K562 (cell line): Measurements from ENCODE around the gene LCE1E. TPM values are rescaled to one million over a fixed set of nuclear protein-coding genes. Genes with fewer than 3 reads are reported as not detected.

Experiments used
- ATAC-seq: fragments of 200-7000 bp; cut with Tn5 transposase; 3 replicates; pipeline ENCODE4 v1.9.1; 2020; ENCODE audit warnings: moderate library complexity
- BruUV-seq: library from RNA; stranded (reverse); fragments of 400-500 nt; replicated peaks from 2 replicates; lab custom pipeline; 2021; lab: Mats Ljungman, UMichigan
- CTCF ChIA-PET: fragments of 300-600 bp; formaldehyde crosslinking; extraction: SDS; loops from one replicate; lab custom pipeline; 2021; ENCODE audit warnings: low intra/inter-chr PET ratio; lab: Yijun Ruan, JAX
- POLR2A ChIA-PET: fragments of 300-600, 350-650 bp; sonication (Branson Sonifier 250); formaldehyde crosslinking; extraction: SDS; loops from one replicate; lab custom pipeline; 2021; ENCODE audit warnings: antibody characterized with exemption, inconsistent platforms; lab: Yijun Ruan, JAX
- DNase-seq, 4 experiments: peaks; one replicate each; pipeline versions ENCODE4 v3.0.0 to v3.0.0-alpha.2; 2011 to 2018; ENCODE audit warnings: low spot score in 3 of 4, mixed read lengths in 3 of 4; ENCODE audit errors: extremely low read depth in 1 of 4
- FAIRE-seq: peaks from 2 replicates; lab custom pipeline; 2011; peaks lifted over from hg19 to GRCh38; lab: Jason Lieb, UNC
- H2AFZ ChIP-seq: 2 replicates; pipeline ENCODE4 v1.6.0; 2011; ENCODE audit warnings: low read depth, low read length, control low read depth, inconsistent platforms
- H3K27ac ChIP-seq: fragments of 200-600 bp; 3 replicates; pipeline ENCODE4 v1.8.0; 2011; ENCODE audit warnings: low read depth, mild to moderate bottlenecking, control low read depth, inconsistent platforms, low read length, moderate library complexity, mixed read lengths; ENCODE audit errors: extremely low read depth
- H3K27me3 ChIP-seq, 2 experiments: fragments of 300-600 bp in 1 of 2; 2 replicates in 1 of 2; 3 replicates in 1 of 2; pipeline versions ENCODE4 v1.6.0 to v1.8.0; 2011; ENCODE audit warnings: inconsistent platforms in 2 of 2, low read length in 2 of 2, mild to moderate bottlenecking in 1 of 2, mixed read lengths in 1 of 2, moderate library complexity in 1 of 2; ENCODE audit not compliant: control insufficient read depth in 2 of 2, insufficient read depth in 2 of 2
- H3K36me3 ChIP-seq: fragments of 300-600 bp; 3 replicates; pipeline ENCODE4 v1.8.0; 2011; ENCODE audit warnings: mild to moderate bottlenecking, low read length, inconsistent platforms; ENCODE audit not compliant: control insufficient read depth, insufficient read depth
- H3K4me1 ChIP-seq, 2 experiments: fragments of 200-600 bp in 1 of 2; replicated peaks in 1 of 2; 2 replicates in 1 of 2; 3 replicates in 1 of 2; pipeline versions ENCODE4 v1.5.1 to v1.8.0; 2011; ENCODE audit warnings: inconsistent platforms in 2 of 2, low read length in 2 of 2, mild to moderate bottlenecking in 1 of 2, mixed read lengths in 1 of 2, moderate library complexity in 1 of 2; ENCODE audit not compliant: control insufficient read depth in 2 of 2, insufficient read depth in 2 of 2
- H3K4me2 ChIP-seq: 2 replicates; pipeline ENCODE4 v1.6.1; 2011; ENCODE audit warnings: low read length, control low read depth, inconsistent platforms, mixed read lengths; ENCODE audit not compliant: insufficient read depth
- H3K4me3 ChIP-seq: fragments of 200-600 bp; sonication (generic), shearing (Covaris generic); 2 replicates; pipeline ENCODE4 v1.5.1; 2016; ENCODE audit warnings: control low read depth, inconsistent platforms
- H3K79me2 ChIP-seq: fragments of 200-600 bp; 3 replicates; pipeline ENCODE4 v1.8.0; 2011; ENCODE audit warnings: low read length, inconsistent platforms; ENCODE audit not compliant: control insufficient read depth, insufficient read depth
- H3K9ac ChIP-seq, 2 experiments: 2 replicates each; pipeline versions ENCODE4 v1.6.0 to v1.6.1; 2011; ENCODE audit warnings: low read depth in 2 of 2, low read length in 2 of 2, control low read depth in 1 of 2, inconsistent platforms in 1 of 2, mild to moderate bottlenecking in 1 of 2, mixed read lengths in 1 of 2; ENCODE audit not compliant: insufficient read depth in 1 of 2
- H3K9me1 ChIP-seq: one replicate; pipeline ENCODE4 v1.6.0; 2011; ENCODE audit warnings: inconsistent platforms, mild to moderate bottlenecking, low read length, moderate library complexity; ENCODE audit not compliant: control insufficient read depth, insufficient read depth
- H3K9me3 ChIP-seq: replicated peaks from 2 replicates; pipeline ENCODE4 v1.5.1; 2011; ENCODE audit warnings: low read depth, low read length, inconsistent platforms; ENCODE audit not compliant: control insufficient read depth, insufficient read depth
- H4K20me1 ChIP-seq: replicated peaks from 2 replicates; pipeline ENCODE4 v1.6.1; 2011; ENCODE audit warnings: low read length, inconsistent platforms, mixed read lengths; ENCODE audit not compliant: control insufficient read depth, insufficient read depth
- ATF1 ChIP-seq, 2 experiments: fragments of 450-650 bp in 1 of 2; IDR thresholded peaks; 2 replicates each; pipeline ENCODE4 v1.6.1; 2016; ENCODE audit warnings: missing compliant biosample characterization in 1 of 2, missing genetic modification characterization in 1 of 2
- CEBPG ChIP-seq, 3 experiments: fragments of 200-800 bp in 1 of 3; sonication (Bioruptor generic) in 1 of 3; sonication (generic) in 1 of 3; formaldehyde crosslinking in 1 of 3; IDR thresholded peaks in 2 of 3; conservative IDR thresholded peaks in 1 of 3; 2 replicates each; pipeline versions ENCODE4 v1.6.1 to v1.8.0; 2016 to 2022; ENCODE audit warnings: missing compliant biosample characterization in 2 of 3, missing genetic modification characterization in 2 of 3, mild to moderate bottlenecking in 1 of 3, missing genetic modification reagents in 1 of 3
- GATAD2B ChIP-seq: fragments of 450-650 bp; IDR thresholded peaks from 2 replicates; pipeline ENCODE4 v1.6.1; 2017; ENCODE audit warnings: mild to moderate bottlenecking, borderline replicate concordance
- GTF2F1 ChIP-seq: IDR thresholded peaks from 2 replicates; pipeline ENCODE4 v1.6.1; 2011; ENCODE audit warnings: low read depth, low read length, improper control_type of control experiment
- HNRNPUL1 ChIP-seq: fragments of 200-400 bp; formaldehyde crosslinking; IDR thresholded peaks from 2 replicates; pipeline ENCODE4 v1.6.1; 2017; ENCODE audit warnings: low read length
- POLR2G ChIP-seq: fragments of 200-400 bp; formaldehyde crosslinking; IDR thresholded peaks from 2 replicates; pipeline ENCODE4 v1.6.1; 2017; ENCODE audit warnings: low read depth, mild to moderate bottlenecking, antibody characterized with exemption, low read length, moderate library complexity
- RAD21 ChIP-seq, 2 experiments: fragments of 250-450 bp in 1 of 2; fragments of 450-650 bp in 1 of 2; sonication (Bioruptor Pico) in 1 of 2; formaldehyde crosslinking in 1 of 2; IDR thresholded peaks in 1 of 2; conservative IDR thresholded peaks in 1 of 2; 2 replicates each; pipeline versions ENCODE4 v1.4.0 to v1.8.0; 2020 to 2022; ENCODE audit warnings: mild to moderate bottlenecking in 2 of 2, moderate library complexity in 1 of 2
- SRSF7 ChIP-seq: fragments of 200-400 bp; formaldehyde crosslinking; optimal IDR thresholded peaks from 2 replicates; pipeline ENCODE3; 2017; ENCODE audit warnings: mild to moderate bottlenecking, low read depth, low read length
- ZEB2 ChIP-seq: fragments of 450-650 bp; IDR thresholded peaks from 2 replicates; pipeline ENCODE4 v1.6.1; 2016
- ZNF134 ChIP-seq: fragments of 250-450 bp; sonication (Bioruptor Pico); conservative IDR thresholded peaks from 2 replicates; pipeline ENCODE4 v1.4.0; 2020
- ZNF316 ChIP-seq: fragments of 450-650 bp; IDR thresholded peaks from 2 replicates; pipeline ENCODE4 v1.6.1; 2016
- WGBS: fragments of 100-300 bp; shearing (Covaris generic); methylation state at CpG from one replicate; pipeline ENCODE4 v1.1.6; 2016; ENCODE audit warnings: low coverage, mixed read lengths; ENCODE audit not compliant: insufficient coverage; ENCODE audit errors: missing lambda C conversion rate; 5-methylcytosine and 5-hydroxymethylcytosine counted together
- in situ Hi-C: fragments of 300-500 bp; cut with MboI; formaldehyde crosslinking; loops from 4 replicates; pipeline ENCODE4 v1.15.0; 2018; ENCODE audit warnings: inconsistent platforms, mixed read lengths
- intact Hi-C: fragments of 100-400 bp; cut with micrococcal nuclease; formaldehyde crosslinking; loops from 2 replicates; pipeline ENCODE4 v1.14.2; 2022
- polyA plus RNA-seq, 8 experiments: library from polyadenylated mRNA; depleted of rRNA in 4 of 8; stranded (reverse) in 5 of 8; unstranded in 3 of 8; fragments of >200 nt; fragmentation: Nextera tagmentation in 2 of 8; fragmentation: Illumina TruSeq in 1 of 8; extraction: Ambion mirVana in 2 of 8; extraction: Trizol in 1 of 8; gene quantifications; 2 replicates each; pipeline versions ENCODE4 v1.2.1 to v1.2.3, GENCODE V29; 2011 to 2014; ENCODE audit warnings: inconsistent platforms in 1 of 8, missing spikeins in 1 of 8
- total RNA-seq, 7 experiments: library from RNA; depleted of rRNA in 6 of 7; stranded (reverse); fragments of >200 nt in 6 of 7; fragmentation: Illumina TruSeq in 2 of 7; extraction: Trizol in 2 of 7; gene quantifications; 2 replicates each; pipeline versions ENCODE4 v1.2.1 to v1.2.3, GENCODE V29; 2011 to 2021; ENCODE audit warnings: low replicate concordance in 1 of 7

Gene LCE1E
- total and polyA plus RNA-seq, 9 of the 15 experiments (the other 6 are each of a cell fraction or from before 2014, with no cell fraction given), result not detected

- no peak for FAIRE-seq
These were observed 17.1 kb upstream of the LCE1E start for GRCh38 chr1:152768847-152769533.

DNA sequence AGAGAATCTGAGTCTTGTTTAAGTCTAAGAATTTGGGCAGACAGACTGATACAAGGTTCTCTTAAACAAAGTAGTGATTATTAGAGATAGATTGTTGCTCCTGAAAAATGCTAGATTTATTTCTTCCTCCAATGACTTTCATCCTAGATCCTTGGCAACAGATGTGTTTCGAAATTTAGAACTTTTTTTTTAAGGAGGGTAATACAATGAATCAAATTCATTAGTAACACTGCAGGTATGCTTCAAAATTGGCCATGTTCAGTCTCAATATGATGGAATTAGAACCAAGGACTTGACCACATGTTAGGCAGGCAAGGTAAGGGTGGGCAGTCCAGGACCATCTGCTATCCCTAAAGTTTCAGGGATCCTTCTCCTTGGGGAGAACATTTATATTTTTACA, 15.6 kb upstream of the LCE1E start:
- Histone ChIP-seq H3K36me3 (no peaks in the 10 kb centered on the region), H3K4me3 (no peak overlapping the region), H3K4me1 (no peaks in the 10 kb centered on the region), H2AFZ (no peak overlapping the region), H3K9ac (no peak overlapping the region), H3K9me3 (no peaks in the 10 kb centered on the region), H4K20me1 (no peaks in the 10 kb centered on the region), H3K79me2 (no peaks in the 10 kb centered on the region), H3K27ac (no peak overlapping the region), H3K4me2 (no peak overlapping the region), H3K9me1 (no peaks in the 10 kb centered on the region), H3K27me3 (no peaks in the 10 kb centered on the region)
- no TSS peak for BruUV-seq
- POLR2A ChIA-PET, result no interaction called here
- CTCF ChIA-PET, result no interaction called here
- intact Hi-C loops, result no loop called here
- in situ Hi-C loops, result no loop called here
- FAIRE-seq (no peak), ATAC-seq (no peak), DNase-seq (no peak)
- WGBS, result 0% methylated on average over 1 of the region's 1 CpG
- no peak for TF ChIP-seq ZEB2
- TF ChIP-seq ZNF316, result no peak
- TF ChIP-seq HNRNPUL1, result no peak
- no peak for TF ChIP-seq GTF2F1
- no peak for TF ChIP-seq RAD21 (CRISPR knock-in tag; conservative IDR thresholded peaks at IDR 0.05 in 1 of 2, IDR thresholded peaks at IDR 0.05 in 1 of 2)
- TF ChIP-seq POLR2G, result no peak
- TF ChIP-seq ZNF134 (CRISPR knock-in tag), result no peak
- no peak for TF ChIP-seq ATF1 (CRISPR knock-in tag; IDR thresholded peaks at IDR 0.05)
- no peak for TF ChIP-seq ATF1 (tag; IDR thresholded peaks at IDR 0.05)
- no peak for TF ChIP-seq SRSF7

More at GRCh38 chr1:152768847-152769533, 17.1 kb upstream of the LCE1E start:
- intact Hi-C loops, result no loop called here
- H3K4me1 ChIP-seq, result no peaks in the 10 kb centered on the region
- no peaks in the 10 kb centered on the region for H3K9me3 ChIP-seq
- no TSS peak for BruUV-seq
- no peak overlapping the region for H3K9ac ChIP-seq
- no peak overlapping the region for H3K4me3 ChIP-seq
- H3K27ac ChIP-seq, result no peak overlapping the region
- no peak overlapping the region for H2AFZ ChIP-seq
- no peak overlapping the region for H3K4me2 ChIP-seq
- H4K20me1 ChIP-seq, result no peaks in the 10 kb centered on the region
- in situ Hi-C loops, result no loop called here
- WGBS, result 1% methylated on average over 8 of the region's 8 CpGs
- ATAC-seq, result no peak
- CTCF ChIA-PET, result no interaction called here
- H3K36me3 ChIP-seq, result no peaks in the 10 kb centered on the region
- TF ChIP-seq GATAD2B (no peak), CEBPG (CRISPR knock-in tag; IDR thresholded peaks at IDR 0.05) (no peak), CEBPG (tag; conservative IDR thresholded peaks at IDR 0.05 in 1 of 2, IDR thresholded peaks at IDR 0.05 in 1 of 2) (peak in 1 of 2 experiments; percentile 64; a peak in 2 of 4 replicates)
- TF ChIP-seq, all 486 proteins: peak for 1
- H3K9me1 ChIP-seq, result no peaks in the 10 kb centered on the region
- H3K27me3 ChIP-seq, result no peaks in the 10 kb centered on the region
- POLR2A ChIA-PET, result interaction anchor here (0.5 kb wide), 1 partner anchor 1318 kb away, joined by 4 read pairs; no protein-coding TSS in a partner anchor
- no peaks in the 10 kb centered on the region for H3K79me2 ChIP-seq
- no peak for DNase-seq
